Daoy (cell line): ENCODE results near the gene CTBP2. TPM values are rescaled to one million over a fixed set of nuclear protein-coding genes. Genes with fewer than 3 reads are reported as not detected.

Experiments used
- DNase-seq: peaks from one replicate; pipeline ENCODE4 v3.0.0-alpha.2; 2015; ENCODE audit warnings: low read depth
- total RNA-seq: library from RNA; depleted of rRNA; stranded (reverse); fragments of >200 nt; shearing (Covaris generic); gene quantifications from 2 replicates; pipeline ENCODE4 v1.2.3, GENCODE V29; 2014

Gene CTBP2
- total RNA-seq, 1 experiment from 2014 or later = 48.0 TPM

- DNase-seq = no peak
Observed at GRCh38 chr10:125043841-125044658, 116.3 kb downstream of the CTBP2 start.

- no peak for DNase-seq
Observed at GRCh38 chr10:125041856-125042506, 118.4 kb downstream of the CTBP2 start.

- no peak for DNase-seq
Observed at GRCh38 chr10:125039354-125039769, 121.0 kb downstream of the CTBP2 start.

GRCh38 chr10:125038637-125039036 is 121.7 kb downstream of the CTBP2 start:
- no peak for DNase-seq

- DNase-seq = peak; percentile 73
Observed at GRCh38 chr10:125037145-125037877, 123.1 kb downstream of the CTBP2 start.

- DNase-seq = no peak
Observed at GRCh38 chr10:125035588-125036295, 124.6 kb downstream of the CTBP2 start.

GRCh38 chr10:125035136-125035535 is 125.2 kb downstream of the CTBP2 start:
- DNase-seq = peak; percentile 79

GRCh38 chr10:125034675-125035074 is 125.7 kb downstream of the CTBP2 start:
- no peak for DNase-seq

GRCh38 chr10:125033146-125033924 is 127.0 kb downstream of the CTBP2 start:
- DNase-seq = no peak

- no peak for DNase-seq
Observed at GRCh38 chr10:125032474-125033020, 127.8 kb downstream of the CTBP2 start.

GRCh38 chr10:125030567-125031197 is 129.7 kb downstream of the CTBP2 start:
- no peak for DNase-seq

- no peak for DNase-seq
Observed at GRCh38 chr10:125029584-125030242, 130.7 kb downstream of the CTBP2 start.

- no peak for DNase-seq
Observed at GRCh38 chr10:125027871-125028869, 132.2 kb downstream of the CTBP2 start.

GRCh38 chr10:125026974-125027735 is 133.2 kb downstream of the CTBP2 start:
- no peak for DNase-seq

- DNase-seq = no peak
Observed at GRCh38 chr10:125026036-125026931, 134.1 kb downstream of the CTBP2 start.

GRCh38 chr10:125025341-125025740 is 135.0 kb downstream of the CTBP2 start:
- no peak for DNase-seq
